ENCODE data around the gene HEY2.

Gene HEY2

GRCh38 chr6:125779924-125780539 lies 30.6 kb downstream of the HEY2 start:
- peak; percentile 94 for DNase-seq (ENCODE audit: low read depth)
- H3K4me3 ChIP-seq (ENCODE audit: control insufficient read depth, low read depth, low read length): peak overlapping the region; percentile 76
- TF ChIP-seq CTCF (conservative IDR thresholded peaks at IDR 0.05; ENCODE audit: control insufficient read depth, insufficient read depth, low read depth, low read length): no peak

GRCh38 chr6:125780540-125781313 lies 31.3 kb downstream of the HEY2 start:
- H3K4me3 ChIP-seq (ENCODE audit: control insufficient read depth, low read depth, low read length): peak overlapping the region; percentile 76
- TF ChIP-seq CTCF (conservative IDR thresholded peaks at IDR 0.05; ENCODE audit: control insufficient read depth, insufficient read depth, low read depth, low read length): no peak
- DNase-seq (ENCODE audit: low read depth): peak; percentile 74

- DNase-seq (ENCODE audit: low read depth): peak; percentile 48
- peak overlapping the region; percentile 76 for H3K4me3 ChIP-seq (ENCODE audit: control insufficient read depth, low read depth, low read length)
- TF ChIP-seq CTCF (conservative IDR thresholded peaks at IDR 0.05; ENCODE audit: control insufficient read depth, insufficient read depth, low read depth, low read length): peak; percentile 16
Measured at GRCh38 chr6:125781314-125781868, 32.0 kb downstream of the HEY2 start.

- no peak overlapping the region for H3K4me3 ChIP-seq (ENCODE audit: control insufficient read depth, low read depth, low read length)
- no peak for TF ChIP-seq CTCF (conservative IDR thresholded peaks at IDR 0.05; ENCODE audit: control insufficient read depth, insufficient read depth, low read depth, low read length)
- peak; percentile 61 for DNase-seq (ENCODE audit: low read depth)
Measured at GRCh38 chr6:125784365-125784764, 34.9 kb downstream of the HEY2 start.

GRCh38 chr6:125787791-125788190 lies 38.4 kb downstream of the HEY2 start:
- peak; percentile 50 for TF ChIP-seq CTCF (conservative IDR thresholded peaks at IDR 0.05; ENCODE audit: control insufficient read depth, insufficient read depth, low read depth, low read length)
- no peak overlapping the region for H3K4me3 ChIP-seq (ENCODE audit: control insufficient read depth, low read depth, low read length)
- peak; percentile 76 for DNase-seq (ENCODE audit: low read depth)

- DNase-seq (ENCODE audit: low read depth): no peak
- no peak for TF ChIP-seq CTCF (conservative IDR thresholded peaks at IDR 0.05; ENCODE audit: control insufficient read depth, insufficient read depth, low read depth, low read length)
Measured at GRCh38 chr6:125789167-125789566, 39.7 kb downstream of the HEY2 start.

More at GRCh38 chr6:125789167-125789566, 39.7 kb downstream of the HEY2 start:
- no peak overlapping the region for H3K4me3 ChIP-seq (ENCODE audit: control insufficient read depth, low read depth, low read length)

Data from fibroblast of mammary gland (primary cell).